Measurements from ENCODE around the gene FASN.
A peak's percentile ranks its signal among the peaks of the same experiment; 100 is the strongest.

The FASN gene

GRCh38 chr17:82036634-82037091, 61.4 kb downstream of the FASN start:
- H3K18ac ChIP-seq (ENCODE audit: low read length): peak overlapping the region; percentile 89
- no peak for DNase-seq (ENCODE audit: low spot score)
- no peak overlapping the region for H3K27ac ChIP-seq (replicated peaks; ENCODE audit: low read length)
- peaks cover 8 to 33% of the 10 kb centered on the region in 2 donors for H3K36me3 ChIP-seq (replicated peaks in 1 of 2; ENCODE audit: control insufficient read depth in 2 of 2, insufficient read depth in 2 of 2, low read length in 2 of 2)
- H3K27me3 ChIP-seq (ENCODE audit: control insufficient read depth in 3 of 3, insufficient read depth in 3 of 3, low read depth in 1 of 3, low read length in 3 of 3): no peaks in the 10 kb centered on the region
- H3K79me1 ChIP-seq (ENCODE audit: low read depth, low read length): peaks cover 10% of the 10 kb centered on the region
- H2BK120ac ChIP-seq (ENCODE audit: low read depth, low read length): peak overlapping the region; percentile 87
- peak overlapping the region; percentile 96 for H2BK15ac ChIP-seq (ENCODE audit: low read length)
- peak overlapping the region; percentile 84 for H2BK12ac ChIP-seq (ENCODE audit: low read length)
- WGBS, 2 donors (ENCODE audit: extremely low coverage in 2 of 2, insufficient read length in 2 of 2, insufficient replicate concordance in 1 of 2): no CpG with 5 or more reads among the region's 23 CpGs
- H3K9me3 ChIP-seq (replicated peaks in 1 of 2; ENCODE audit: control insufficient read depth in 2 of 2, insufficient read depth in 1 of 2, low read depth in 1 of 2, low read length in 2 of 2): no peaks in the 10 kb centered on the region
- peak overlapping the region; percentile 90 for H2BK5ac ChIP-seq (ENCODE audit: low read length)
- H3K14ac ChIP-seq (ENCODE audit: low read length): peak overlapping the region; percentile 84
- peaks cover 14 to 22% of the 10 kb centered on the region in 2 donors for H3K4me1 ChIP-seq (ENCODE audit: control insufficient read depth in 2 of 2, insufficient read depth in 1 of 2, low read depth in 1 of 2, low read length in 2 of 2)
- no peak overlapping the region for H4K91ac ChIP-seq (ENCODE audit: low read depth, low read length, poor library complexity)
- peak overlapping the region; percentile 92 for H3K9ac ChIP-seq (ENCODE audit: low read depth, low read length, poor library complexity)
- H3K4me3 ChIP-seq (ENCODE audit: low read length in 2 of 2): peak overlapping the region; percentile 78 to 92
- peak overlapping the region; percentile 93 for H2AFZ ChIP-seq (ENCODE audit: low read length)
- peak overlapping the region; percentile 76 for H3K4ac ChIP-seq (ENCODE audit: low read length)
- no peak overlapping the region for H4K8ac ChIP-seq (ENCODE audit: low read depth, low read length)
- peak overlapping the region; percentile 97 for H3K23ac ChIP-seq (ENCODE audit: low read depth, low read length, poor library complexity)
- H3K4me2 ChIP-seq (ENCODE audit: insufficient read depth, low read length, poor library complexity, severe bottlenecking): peak overlapping the region; percentile 99
- peak overlapping the region; percentile 96 for H2AK5ac ChIP-seq (ENCODE audit: low read depth, low read length)

- Histone ChIP-seq H4K91ac (ENCODE audit: low read depth, low read length, poor library complexity) (no peak overlapping the region), H3K23ac (ENCODE audit: low read depth, low read length, poor library complexity) (peak overlapping the region; percentile 97), H3K18ac (ENCODE audit: low read length) (no peak overlapping the region), H2BK15ac (ENCODE audit: low read length) (no peak overlapping the region), H4K8ac (ENCODE audit: low read depth, low read length) (no peak overlapping the region), H2BK120ac (ENCODE audit: low read depth, low read length) (no peak overlapping the region), H3K14ac (ENCODE audit: low read length) (no peak overlapping the region), H3K9me3 (replicated peaks in 1 of 2; ENCODE audit: control insufficient read depth in 2 of 2, insufficient read depth in 1 of 2, low read depth in 1 of 2, low read length in 2 of 2) (no peaks in the 10 kb centered on the region), H3K4ac (ENCODE audit: low read length) (no peak overlapping the region), H3K79me1 (ENCODE audit: low read depth, low read length) (peaks cover 10% of the 10 kb centered on the region), H2BK12ac (ENCODE audit: low read length) (no peak overlapping the region), H3K36me3 (replicated peaks in 1 of 2; ENCODE audit: control insufficient read depth in 2 of 2, insufficient read depth in 2 of 2, low read length in 2 of 2) (peaks cover 8 to 33% of the 10 kb centered on the region in 2 donors), H2AFZ (ENCODE audit: low read length) (no peak overlapping the region), H3K27me3 (ENCODE audit: control insufficient read depth in 3 of 3, insufficient read depth in 3 of 3, low read depth in 1 of 3, low read length in 3 of 3) (no peaks in the 10 kb centered on the region), H3K4me3 (ENCODE audit: low read length in 2 of 2) (peak overlapping the region in 1 of 2 donors; percentile 92), H3K27ac (replicated peaks; ENCODE audit: low read length) (no peak overlapping the region), H3K4me2 (ENCODE audit: insufficient read depth, low read length, poor library complexity, severe bottlenecking) (peak overlapping the region; percentile 99), H3K9ac (ENCODE audit: low read depth, low read length, poor library complexity) (peak overlapping the region; percentile 38), H2BK5ac (ENCODE audit: low read length) (peak overlapping the region; percentile 39), H2AK5ac (ENCODE audit: low read depth, low read length) (peak overlapping the region; percentile 96), H3K4me1 (ENCODE audit: control insufficient read depth in 2 of 2, insufficient read depth in 1 of 2, low read depth in 1 of 2, low read length in 2 of 2) (peaks cover 14 to 22% of the 10 kb centered on the region in 2 donors)
- DNase-seq (ENCODE audit: low spot score): no peak
- no CpG with 5 or more reads among the region's 20 CpGs for WGBS, 2 donors (ENCODE audit: extremely low coverage in 2 of 2, insufficient read length in 2 of 2, insufficient replicate concordance in 1 of 2)
Measured at GRCh38 chr17:82035956-82036633, 61.9 kb downstream of the FASN start.

GRCh38 chr17:82035488-82035887, 62.5 kb downstream of the FASN start:
- Histone ChIP-seq H3K9ac (ENCODE audit: low read depth, low read length, poor library complexity) (no peak overlapping the region), H3K36me3 (replicated peaks in 1 of 2; ENCODE audit: control insufficient read depth in 2 of 2, insufficient read depth in 2 of 2, low read length in 2 of 2) (peaks cover 8 to 33% of the 10 kb centered on the region in 2 donors), H2BK12ac (ENCODE audit: low read length) (no peak overlapping the region), H3K4me3 (ENCODE audit: low read length in 2 of 2) (peak overlapping the region in 1 of 2 donors; percentile 15), H3K18ac (ENCODE audit: low read length) (no peak overlapping the region), H3K4me2 (ENCODE audit: insufficient read depth, low read length, poor library complexity, severe bottlenecking) (no peak overlapping the region), H4K91ac (ENCODE audit: low read depth, low read length, poor library complexity) (no peak overlapping the region), H2AFZ (ENCODE audit: low read length) (no peak overlapping the region), H2BK15ac (ENCODE audit: low read length) (no peak overlapping the region), H2BK120ac (ENCODE audit: low read depth, low read length) (no peak overlapping the region), H3K27ac (replicated peaks; ENCODE audit: low read length) (no peak overlapping the region), H3K14ac (ENCODE audit: low read length) (no peak overlapping the region), H3K23ac (ENCODE audit: low read depth, low read length, poor library complexity) (peak overlapping the region; percentile 97), H3K27me3 (ENCODE audit: control insufficient read depth in 3 of 3, insufficient read depth in 3 of 3, low read depth in 1 of 3, low read length in 3 of 3) (no peaks in the 10 kb centered on the region), H3K4ac (ENCODE audit: low read length) (no peak overlapping the region), H4K8ac (ENCODE audit: low read depth, low read length) (no peak overlapping the region), H2BK5ac (ENCODE audit: low read length) (peak overlapping the region; percentile 39), H2AK5ac (ENCODE audit: low read depth, low read length) (peak overlapping the region; percentile 96), H3K4me1 (ENCODE audit: control insufficient read depth in 2 of 2, insufficient read depth in 1 of 2, low read depth in 1 of 2, low read length in 2 of 2) (peaks cover 14 to 22% of the 10 kb centered on the region in 2 donors), H3K9me3 (replicated peaks in 1 of 2; ENCODE audit: control insufficient read depth in 2 of 2, insufficient read depth in 1 of 2, low read depth in 1 of 2, low read length in 2 of 2) (no peaks in the 10 kb centered on the region), H3K79me1 (ENCODE audit: low read depth, low read length) (peaks cover 10% of the 10 kb centered on the region)
- no CpG with 5 or more reads among the region's 8 CpGs for WGBS, 2 donors (ENCODE audit: extremely low coverage in 2 of 2, insufficient read length in 2 of 2, insufficient replicate concordance in 1 of 2)
- no peak for DNase-seq (ENCODE audit: low spot score)

DNA sequence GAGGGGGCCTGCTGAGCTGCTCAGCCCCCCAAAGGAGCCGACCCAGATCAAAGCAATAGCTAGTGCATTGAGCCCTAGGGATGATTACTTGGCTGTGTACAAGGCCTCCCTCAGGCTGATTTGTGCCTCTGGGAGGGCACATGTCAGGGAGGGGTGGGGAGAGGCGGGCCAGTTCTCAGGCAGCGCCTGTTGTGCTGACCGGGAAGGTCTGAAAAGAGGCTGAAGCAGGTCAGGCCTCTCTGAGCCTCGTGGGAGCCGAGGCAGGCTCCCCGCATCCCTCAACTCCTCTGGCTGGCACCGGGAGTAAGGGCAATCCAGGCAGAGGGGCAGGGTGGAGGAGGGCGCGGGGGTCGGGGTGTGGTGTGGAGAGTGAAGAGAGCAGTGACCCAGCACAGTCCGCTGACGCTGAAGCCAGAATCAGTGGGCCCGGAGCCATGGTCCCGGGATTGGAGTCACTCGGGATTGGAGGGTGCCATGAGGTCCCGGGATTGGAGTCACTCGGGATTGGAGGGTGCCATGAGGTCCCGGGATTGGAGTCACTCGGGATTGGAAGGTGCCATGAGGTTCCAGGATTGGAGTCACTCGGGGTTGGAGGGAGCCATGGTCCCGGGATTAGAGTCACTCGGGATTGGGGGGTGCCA, 63.5 kb downstream of the FASN start:
- H3K79me1 ChIP-seq (ENCODE audit: low read depth, low read length): peaks cover 10% of the 10 kb centered on the region
- no peak overlapping the region for H2BK5ac ChIP-seq (ENCODE audit: low read length)
- no peak overlapping the region for H2BK12ac ChIP-seq (ENCODE audit: low read length)
- peaks cover 12 to 35% of the 10 kb centered on the region in 2 donors for H3K36me3 ChIP-seq (replicated peaks in 1 of 2; ENCODE audit: control insufficient read depth in 2 of 2, insufficient read depth in 2 of 2, low read length in 2 of 2)
- no CpG with 5 or more reads among the region's 23 CpGs for WGBS, 2 donors (ENCODE audit: extremely low coverage in 2 of 2, insufficient read length in 2 of 2, insufficient replicate concordance in 1 of 2)
- no peak for DNase-seq (ENCODE audit: low spot score)
- H3K4me1 ChIP-seq (ENCODE audit: control insufficient read depth in 2 of 2, insufficient read depth in 1 of 2, low read depth in 1 of 2, low read length in 2 of 2): peaks cover 14 to 22% of the 10 kb centered on the region in 2 donors
- no peak overlapping the region for H2AK5ac ChIP-seq (ENCODE audit: low read depth, low read length)
- no peaks in the 10 kb centered on the region for H3K27me3 ChIP-seq (ENCODE audit: control insufficient read depth in 3 of 3, insufficient read depth in 3 of 3, low read depth in 1 of 3, low read length in 3 of 3)
- no peak overlapping the region for H3K27ac ChIP-seq (replicated peaks; ENCODE audit: low read length)
- H3K9me3 ChIP-seq (replicated peaks in 1 of 2; ENCODE audit: control insufficient read depth in 2 of 2, insufficient read depth in 1 of 2, low read depth in 1 of 2, low read length in 2 of 2): no peaks in the 10 kb centered on the region
- H3K14ac ChIP-seq (ENCODE audit: low read length): no peak overlapping the region
- no peak overlapping the region for H3K4ac ChIP-seq (ENCODE audit: low read length)
- H2BK15ac ChIP-seq (ENCODE audit: low read length): no peak overlapping the region
- no peak overlapping the region for H4K8ac ChIP-seq (ENCODE audit: low read depth, low read length)
- no peak overlapping the region for H3K18ac ChIP-seq (ENCODE audit: low read length)
- peak overlapping the region; percentile 50 for H3K9ac ChIP-seq (ENCODE audit: low read depth, low read length, poor library complexity)
- H3K4me3 ChIP-seq (ENCODE audit: low read length in 2 of 2): no peak overlapping the region
- H3K4me2 ChIP-seq (ENCODE audit: insufficient read depth, low read length, poor library complexity, severe bottlenecking): no peak overlapping the region
- H2AFZ ChIP-seq (ENCODE audit: low read length): no peak overlapping the region
- H3K23ac ChIP-seq (ENCODE audit: low read depth, low read length, poor library complexity): no peak overlapping the region
- no peak overlapping the region for H2BK120ac ChIP-seq (ENCODE audit: low read depth, low read length)
- no peak overlapping the region for H4K91ac ChIP-seq (ENCODE audit: low read depth, low read length, poor library complexity)

All from neuronal stem cell (in vitro differentiated cells).